HAP-1 (cell line): ENCODE results near the gene FAM131B.
A peak's percentile ranks its signal among the peaks of the same experiment; 100 is the strongest.

Source experiments
- DNase-seq, 2 experiments: peaks; one replicate each; pipeline ENCODE4 v3.0.0-alpha.2; 2016 to 2020; ENCODE audit warnings: low spot score in 2 of 2
- H3K27me3 ChIP-seq: fragments of 250-450 bp; sonication (Bioruptor Pico); 2 replicates; pipeline ENCODE4 v1.5.1; 2020; ENCODE audit warnings: low read depth, mild to moderate bottlenecking, moderate library complexity
- H3K36me3 ChIP-seq: fragments of 250-450 bp; sonication (Bioruptor Pico); replicated peaks from 2 replicates; pipeline ENCODE4 v1.5.1; 2020; ENCODE audit warnings: mild to moderate bottlenecking
- H3K4me1 ChIP-seq: fragments of 250-450 bp; sonication (Bioruptor Pico); 2 replicates; pipeline ENCODE4 v1.5.1; 2020; ENCODE audit warnings: mild to moderate bottlenecking
- H3K4me3 ChIP-seq: fragments of 250-450 bp; sonication (Bioruptor Pico); 2 replicates; pipeline ENCODE4 v1.5.1; 2020; ENCODE audit warnings: mild to moderate bottlenecking, moderate library complexity
- H3K9me3 ChIP-seq: fragments of 250-450 bp; sonication (Bioruptor Pico); 2 replicates; pipeline ENCODE4 v1.5.1; 2020; ENCODE audit warnings: mild to moderate bottlenecking, moderate library complexity
- in situ Hi-C: fragments of 300-500 bp; cut with MboI; formaldehyde crosslinking; loops from 3 replicates; pipeline ENCODE4 v1.14.3; 2020; ENCODE audit warnings: low sequenced_read_pairs, inconsistent platforms, mixed read lengths

Gene FAM131B

GRCh38 chr7:143390773-143391317, 28.3 kb upstream of the FAM131B start:
- H3K9me3 ChIP-seq = no peaks in the 10 kb centered on the region
- peaks cover 41% of the 10 kb centered on the region for H3K36me3 ChIP-seq
- H3K4me1 ChIP-seq = no peaks in the 10 kb centered on the region
- DNase-seq = no peak
- no peak overlapping the region for H3K4me3 ChIP-seq
- no peaks in the 10 kb centered on the region for H3K27me3 ChIP-seq
- in situ Hi-C loops = no loop called here

GRCh38 chr7:143390104-143390772, 27.7 kb upstream of the FAM131B start:
- Histone ChIP-seq H3K9me3 (no peaks in the 10 kb centered on the region), H3K36me3 (peaks cover 42% of the 10 kb centered on the region), H3K4me3 (no peak overlapping the region), H3K4me1 (no peaks in the 10 kb centered on the region), H3K27me3 (no peaks in the 10 kb centered on the region)
- in situ Hi-C loops = no loop called here
- no peak for DNase-seq

- Histone ChIP-seq H3K36me3 (peaks cover 45% of the 10 kb centered on the region), H3K4me3 (no peak overlapping the region), H3K9me3 (no peaks in the 10 kb centered on the region), H3K27me3 (no peaks in the 10 kb centered on the region), H3K4me1 (no peaks in the 10 kb centered on the region)
- in situ Hi-C loops = no loop called here
- DNase-seq = no peak
Observed at GRCh38 chr7:143389316-143390103, 27.0 kb upstream of the FAM131B start.

GRCh38 chr7:143388491-143389101, 26.1 kb upstream of the FAM131B start:
- peaks cover 50% of the 10 kb centered on the region for H3K36me3 ChIP-seq
- H3K4me3 ChIP-seq = no peak overlapping the region
- in situ Hi-C loops = no loop called here
- no peaks in the 10 kb centered on the region for H3K9me3 ChIP-seq
- no peak for DNase-seq
- H3K4me1 ChIP-seq = peaks cover 6% of the 10 kb centered on the region
- no peaks in the 10 kb centered on the region for H3K27me3 ChIP-seq

- peaks cover 9% of the 10 kb centered on the region for H3K4me1 ChIP-seq
- in situ Hi-C loops = no loop called here
- H3K4me3 ChIP-seq = no peak overlapping the region
- no peak for DNase-seq
- H3K9me3 ChIP-seq = no peaks in the 10 kb centered on the region
- no peaks in the 10 kb centered on the region for H3K27me3 ChIP-seq
- peaks cover 52% of the 10 kb centered on the region for H3K36me3 ChIP-seq
Observed at GRCh38 chr7:143388051-143388450, 25.5 kb upstream of the FAM131B start.

GRCh38 chr7:143387156-143387975, 24.9 kb upstream of the FAM131B start:
- H3K9me3 ChIP-seq = no peaks in the 10 kb centered on the region
- H3K36me3 ChIP-seq = peaks cover 56% of the 10 kb centered on the region
- in situ Hi-C loops = no loop called here
- peaks cover 9% of the 10 kb centered on the region for H3K4me1 ChIP-seq
- no peak overlapping the region for H3K4me3 ChIP-seq
- no peaks in the 10 kb centered on the region for H3K27me3 ChIP-seq
- no peak for DNase-seq

GRCh38 chr7:143385891-143386781, 23.6 kb upstream of the FAM131B start:
- in situ Hi-C loops = no loop called here
- no peaks in the 10 kb centered on the region for H3K9me3 ChIP-seq
- H3K36me3 ChIP-seq = peaks cover 47% of the 10 kb centered on the region
- no peak for DNase-seq
- H3K27me3 ChIP-seq = no peaks in the 10 kb centered on the region
- H3K4me3 ChIP-seq = no peak overlapping the region
- peaks cover 9% of the 10 kb centered on the region for H3K4me1 ChIP-seq

- Histone ChIP-seq H3K9me3 (no peaks in the 10 kb centered on the region), H3K4me1 (peaks cover 10% of the 10 kb centered on the region), H3K4me3 (no peak overlapping the region), H3K36me3 (peaks cover 39% of the 10 kb centered on the region), H3K27me3 (no peaks in the 10 kb centered on the region)
- in situ Hi-C loops = no loop called here
- DNase-seq = no peak
Observed at GRCh38 chr7:143384661-143385631, 22.4 kb upstream of the FAM131B start.

- in situ Hi-C loops = no loop called here
Observed at GRCh38 chr7:143384148-143384547, 21.6 kb upstream of the FAM131B start.

GRCh38 chr7:143383642-143383957, 21.1 kb upstream of the FAM131B start:
- DNase-seq = no peak
- H3K4me3 ChIP-seq = no peak overlapping the region
- H3K9me3 ChIP-seq = no peaks in the 10 kb centered on the region
- peaks cover 25% of the 10 kb centered on the region for H3K36me3 ChIP-seq
- H3K4me1 ChIP-seq = peaks cover 23% of the 10 kb centered on the region
- in situ Hi-C loops = no loop called here
- H3K27me3 ChIP-seq = no peaks in the 10 kb centered on the region

More at GRCh38 chr7:143384148-143384547, 21.6 kb upstream of the FAM131B start:
- Histone ChIP-seq H3K27me3 (no peaks in the 10 kb centered on the region), H3K9me3 (no peaks in the 10 kb centered on the region), H3K4me1 (peaks cover 18% of the 10 kb centered on the region), H3K36me3 (peaks cover 31% of the 10 kb centered on the region), H3K4me3 (no peak overlapping the region)
- no peak for DNase-seq

- H3K36me3 ChIP-seq = peaks cover 21% of the 10 kb centered on the region
- no peaks in the 10 kb centered on the region for H3K9me3 ChIP-seq
- DNase-seq = no peak
- peak overlapping the region; percentile 90 for H3K4me3 ChIP-seq
- in situ Hi-C loops = no loop called here
- peaks cover 23% of the 10 kb centered on the region for H3K4me1 ChIP-seq
- no peaks in the 10 kb centered on the region for H3K27me3 ChIP-seq
Observed at GRCh38 chr7:143382791-143383641, 20.5 kb upstream of the FAM131B start.
